ENCODE measurements around the gene NUP153. TPM values are rescaled to one million over a fixed set of nuclear protein-coding genes. Genes with fewer than 3 reads are reported as not detected.
"Not testable (repeated sequence)": the region's sequence is repeated elsewhere in the genome, so short reads cannot be mapped to it uniquely, and the experiment has no call there.

Gene NUP153
- total and polyA plus RNA-seq, 10 of the 15 experiments (the other 5 are each of a cell fraction or from before 2014, with no cell fraction given): 13.9 to 77.7 (median 56.2) TPM

DNA sequence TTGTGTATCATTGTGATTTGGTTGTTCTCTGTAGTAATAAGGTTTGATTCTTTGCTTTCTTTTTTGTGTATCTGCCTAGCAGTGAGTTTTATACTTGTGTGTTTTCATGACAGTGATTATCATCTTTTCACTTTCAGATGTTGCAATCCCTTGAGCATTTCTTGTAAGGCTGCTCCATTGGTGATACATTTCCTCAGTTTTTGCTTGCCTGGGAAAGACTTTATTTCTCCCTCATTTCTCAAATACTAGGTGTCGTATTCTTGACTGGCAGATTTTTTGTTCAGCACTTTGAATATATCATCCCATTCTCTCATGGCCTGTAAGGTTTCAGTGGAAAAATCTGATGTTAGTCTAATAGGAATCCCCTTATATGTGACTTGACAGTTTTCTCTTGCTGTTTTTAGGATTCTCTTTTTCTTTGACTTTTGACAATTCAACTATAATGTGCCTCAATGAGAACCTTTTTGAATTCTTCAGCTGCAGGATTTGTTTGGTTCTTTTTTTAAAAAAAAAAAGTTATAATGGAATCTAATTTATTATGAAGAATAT, 31.1 kb upstream of the NUP153 start (continued):
- TF ChIP-seq, protein P1, sequence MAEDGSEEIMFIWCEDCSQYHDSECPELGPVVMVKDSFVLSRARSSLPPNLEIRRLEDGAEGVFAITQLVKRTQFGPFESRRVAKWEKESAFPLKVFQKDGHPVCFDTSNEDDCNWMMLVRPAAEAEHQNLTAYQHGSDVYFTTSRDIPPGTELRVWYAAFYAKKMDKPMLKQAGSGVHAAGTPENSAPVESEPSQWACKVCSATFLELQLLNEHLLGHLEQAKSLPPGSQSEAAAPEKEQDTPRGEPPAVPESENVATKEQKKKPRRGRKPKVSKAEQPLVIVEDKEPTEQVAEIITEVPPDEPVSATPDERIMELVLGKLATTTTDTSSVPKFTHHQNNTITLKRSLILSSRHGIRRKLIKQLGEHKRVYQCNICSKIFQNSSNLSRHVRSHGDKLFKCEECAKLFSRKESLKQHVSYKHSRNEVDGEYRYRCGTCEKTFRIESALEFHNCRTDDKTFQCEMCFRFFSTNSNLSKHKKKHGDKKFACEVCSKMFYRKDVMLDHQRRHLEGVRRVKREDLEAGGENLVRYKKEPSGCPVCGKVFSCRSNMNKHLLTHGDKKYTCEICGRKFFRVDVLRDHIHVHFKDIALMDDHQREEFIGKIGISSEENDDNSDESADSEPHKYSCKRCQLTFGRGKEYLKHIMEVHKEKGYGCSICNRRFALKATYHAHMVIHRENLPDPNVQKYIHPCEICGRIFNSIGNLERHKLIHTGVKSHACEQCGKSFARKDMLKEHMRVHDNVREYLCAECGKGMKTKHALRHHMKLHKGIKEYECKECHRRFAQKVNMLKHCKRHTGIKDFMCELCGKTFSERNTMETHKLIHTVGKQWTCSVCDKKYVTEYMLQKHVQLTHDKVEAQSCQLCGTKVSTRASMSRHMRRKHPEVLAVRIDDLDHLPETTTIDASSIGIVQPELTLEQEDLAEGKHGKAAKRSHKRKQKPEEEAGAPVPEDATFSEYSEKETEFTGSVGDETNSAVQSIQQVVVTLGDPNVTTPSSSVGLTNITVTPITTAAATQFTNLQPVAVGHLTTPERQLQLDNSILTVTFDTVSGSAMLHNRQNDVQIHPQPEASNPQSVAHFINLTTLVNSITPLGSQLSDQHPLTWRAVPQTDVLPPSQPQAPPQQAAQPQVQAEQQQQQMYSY (CRISPR knock-in tag; IDR thresholded peaks at IDR 0.05): no peak
- TF ChIP-seq SMAD5 (IDR thresholded peaks at IDR 0.05; ENCODE audit: low read depth) (no peak), BHLHE40 (IDR thresholded peaks at IDR 0.05; ENCODE audit: borderline replicate concordance in 1 of 2, low read depth in 2 of 2, low read length in 1 of 2) (no peak), SMARCA5 (IDR thresholded peaks at IDR 0.05) (no peak), RBBP5 (conservative IDR thresholded peaks at IDR 0.05) (no peak)

DNA sequence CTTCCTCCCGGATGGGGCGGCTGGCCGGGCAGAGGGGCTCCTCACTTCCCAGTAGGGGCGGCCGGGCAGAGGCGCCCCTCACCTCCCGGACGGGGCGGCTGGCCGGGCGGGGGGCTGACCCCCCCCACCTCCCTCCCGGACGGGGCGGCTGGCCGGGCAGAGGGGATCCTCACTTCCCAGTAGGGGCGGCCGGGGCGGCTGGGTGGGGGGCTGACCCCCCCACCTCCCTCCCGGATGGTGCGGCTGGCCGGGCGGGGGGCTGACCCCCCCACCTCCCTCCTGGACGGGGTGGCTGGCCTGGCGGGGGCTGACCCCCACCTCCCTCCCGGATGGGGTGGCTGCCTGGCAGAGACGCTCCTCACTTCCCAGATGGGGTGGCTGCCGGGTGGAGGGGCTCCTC, 28.6 kb upstream of the NUP153 start:
- H3K27me3 ChIP-seq (replicated peaks in 1 of 2; ENCODE audit: control insufficient read depth in 2 of 2, insufficient read depth in 2 of 2, low read length in 1 of 2); POLR2A ChIA-PET; in situ Hi-C loops (cut with MboI); H3K4me3 ChIP-seq; H3K79me2 ChIP-seq (ENCODE audit: control insufficient read depth, insufficient read depth, low read length); H3K27ac ChIP-seq (ENCODE audit: control insufficient read depth, insufficient read depth); H3K4me1 ChIP-seq (ENCODE audit: control insufficient read depth, insufficient read depth, low read length); H3K4me2 ChIP-seq (ENCODE audit: control insufficient read depth, insufficient read depth); H2AFZ ChIP-seq (ENCODE audit: control insufficient read depth, low read depth, low read length); H3K9ac ChIP-seq (ENCODE audit: control insufficient read depth, insufficient read depth, low read length); RAD21 ChIA-PET (ENCODE audit: unreplicated experiment); SMC1A ChIA-PET (ENCODE audit: uncharacterized antibody, unreplicated experiment); FAIRE-seq; intact Hi-C loops (cut with micrococcal nuclease; ENCODE audit: unreplicated experiment); H3K9me3 ChIP-seq (replicated peaks; ENCODE audit: control insufficient read depth, insufficient read depth, low read length); BruUV-seq (replicated peaks); ATAC-seq; H4K20me1 ChIP-seq (ENCODE audit: control insufficient read depth, insufficient read depth); CTCF ChIA-PET; H3K36me3 ChIP-seq (ENCODE audit: control insufficient read depth in 2 of 2, insufficient read depth in 2 of 2, low read length in 1 of 2); DNase-seq (ENCODE audit: low read depth, low spot score): not testable (repeated sequence)
- WGBS (ENCODE audit: insufficient coverage, insufficient replicate concordance, low lambda C conversion rate, missing lambda C conversion rate): no CpG with 5 or more reads among the region's 27 CpGs

Data from GM12878 (cell line).